Midbrain (tissue), 1 donor: ENCODE data around the gene CORT.

Experiments used
- DNase-seq: peaks from one replicate; lab custom pipeline; 2025; lab: John Stamatoyannopoulos, UW

Gene CORT

DNA sequence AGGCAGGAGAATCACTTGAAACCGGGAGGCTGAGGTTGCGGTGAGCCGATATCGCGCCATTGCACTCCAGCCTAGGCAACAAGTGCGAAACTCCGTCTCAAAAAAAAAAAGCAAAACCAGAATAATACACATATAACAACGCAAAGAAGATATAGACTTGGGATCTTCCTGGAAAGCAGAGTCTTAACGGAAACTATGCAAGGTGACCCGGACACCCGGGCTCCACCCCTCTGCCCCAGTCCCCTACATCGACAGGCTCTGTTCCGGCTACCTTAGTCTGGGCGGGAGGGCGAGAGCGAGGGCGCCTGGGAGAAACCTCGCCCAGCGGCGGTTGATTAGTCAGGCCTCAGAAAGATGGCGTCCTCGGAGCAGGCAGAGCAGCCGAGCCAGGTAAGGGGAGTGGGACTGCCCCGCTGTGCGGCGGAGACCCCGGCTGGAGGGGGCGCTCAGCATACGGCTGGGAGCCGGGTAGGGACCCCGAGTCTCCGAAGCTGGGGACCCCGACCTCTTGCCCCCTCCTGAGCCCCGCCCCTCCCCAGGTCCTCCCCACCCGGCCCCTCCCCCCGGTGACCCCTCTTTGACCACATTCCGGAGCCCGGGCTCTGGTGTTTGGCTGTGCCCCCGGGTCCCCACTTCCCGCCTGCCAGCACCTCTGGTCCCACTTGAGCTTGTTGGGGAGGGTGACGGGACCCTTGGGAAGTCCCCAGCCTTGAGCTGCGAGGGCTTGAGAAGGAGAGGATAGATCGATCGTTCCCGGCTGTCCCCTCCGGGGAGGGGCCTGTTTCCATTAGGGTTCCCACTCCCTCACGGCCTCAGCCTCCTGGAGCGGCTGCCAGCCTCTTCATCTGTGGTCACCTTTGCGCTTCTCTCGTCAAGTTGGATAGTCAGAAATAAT, 25.0 kb downstream of the CORT start, which contains the start of gene PEX14:
Gene PEX14 (plus strand): TSS at position 338 of the 895 bp plus-strand sequence. CDS start 17 bp downstream, at position 355.
- DNase-seq, result peak; percentile 86

DNA sequence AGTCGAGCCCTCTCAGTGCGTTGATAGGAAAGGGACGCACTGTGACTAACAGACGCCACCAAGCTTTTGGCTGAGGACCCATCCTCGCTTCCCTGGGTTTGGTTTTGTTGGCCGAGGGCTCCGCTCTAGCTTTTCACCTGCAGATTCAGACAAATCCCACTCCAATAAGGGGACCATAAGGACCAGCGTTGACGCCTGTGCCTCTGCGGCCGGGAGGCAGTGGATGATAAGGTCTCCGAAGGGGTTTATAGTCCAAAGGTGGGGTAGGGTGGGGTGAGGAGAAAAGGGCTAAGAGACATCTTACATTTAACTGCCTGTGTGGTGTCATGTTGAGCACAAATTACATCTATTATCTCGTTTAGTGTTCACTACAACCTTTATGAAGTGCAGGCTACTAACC, 25.7 kb downstream of the CORT start:
- DNase-seq, result no peak

DNA sequence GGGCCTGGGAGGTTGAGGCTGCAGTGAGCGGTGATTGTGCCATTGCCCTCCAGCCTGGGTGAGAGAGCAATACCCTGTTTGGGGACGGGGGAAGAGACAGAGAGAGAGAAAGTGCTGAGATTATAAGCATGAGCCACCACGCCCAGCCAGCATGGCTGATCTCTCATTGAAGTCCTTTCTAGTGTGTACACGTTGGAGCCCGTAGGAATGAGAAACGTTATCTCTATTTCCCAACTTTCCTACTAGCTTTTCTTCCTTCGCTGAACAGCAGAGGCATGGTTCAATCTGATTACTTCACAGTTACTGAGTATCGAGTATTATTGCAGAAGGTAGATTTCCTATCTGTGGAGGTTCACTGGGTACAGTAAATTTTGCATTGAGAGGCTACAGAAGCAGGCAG, 29.5 kb downstream of the CORT start:
- no peak for DNase-seq

DNA sequence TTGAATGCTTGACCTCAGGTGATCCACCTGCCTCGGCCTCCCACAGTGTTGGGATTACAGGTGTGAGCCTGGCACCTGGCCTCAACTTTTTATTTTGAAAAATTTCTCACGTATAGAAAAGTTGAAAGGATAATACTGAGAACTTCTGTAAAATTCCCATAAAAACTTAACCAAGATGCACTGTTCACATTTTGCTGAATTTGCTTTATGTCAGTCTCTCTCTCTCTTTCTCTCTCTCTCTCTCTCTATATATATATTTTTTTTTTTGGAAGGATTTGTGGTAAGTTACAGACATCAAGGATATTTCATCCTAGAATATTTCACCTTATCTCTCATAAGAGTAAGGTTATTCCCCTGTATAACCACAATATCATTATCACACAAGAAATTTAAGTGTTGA, 30.8 kb downstream of the CORT start:
- no peak for DNase-seq

DNA sequence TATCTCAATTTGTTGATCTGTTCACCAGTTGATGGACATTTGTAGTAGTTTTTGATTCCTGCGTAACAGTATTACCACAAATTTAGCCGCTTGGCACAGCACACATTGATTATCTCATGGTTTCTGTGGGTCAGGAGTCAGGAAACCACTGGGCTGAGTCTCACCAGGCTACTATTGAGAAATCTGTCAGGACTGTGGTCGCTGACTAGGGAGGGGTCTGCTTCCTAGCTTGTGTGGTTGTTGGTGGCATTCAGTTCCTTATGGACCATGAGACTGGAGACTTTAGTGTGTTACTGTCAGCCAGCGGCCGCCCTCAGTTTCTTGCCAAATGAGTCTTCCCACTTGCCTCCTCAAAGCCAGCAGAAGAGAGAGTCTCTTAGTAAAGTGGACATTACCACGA, 34.7 kb downstream of the CORT start:
- no peak for DNase-seq

DNA sequence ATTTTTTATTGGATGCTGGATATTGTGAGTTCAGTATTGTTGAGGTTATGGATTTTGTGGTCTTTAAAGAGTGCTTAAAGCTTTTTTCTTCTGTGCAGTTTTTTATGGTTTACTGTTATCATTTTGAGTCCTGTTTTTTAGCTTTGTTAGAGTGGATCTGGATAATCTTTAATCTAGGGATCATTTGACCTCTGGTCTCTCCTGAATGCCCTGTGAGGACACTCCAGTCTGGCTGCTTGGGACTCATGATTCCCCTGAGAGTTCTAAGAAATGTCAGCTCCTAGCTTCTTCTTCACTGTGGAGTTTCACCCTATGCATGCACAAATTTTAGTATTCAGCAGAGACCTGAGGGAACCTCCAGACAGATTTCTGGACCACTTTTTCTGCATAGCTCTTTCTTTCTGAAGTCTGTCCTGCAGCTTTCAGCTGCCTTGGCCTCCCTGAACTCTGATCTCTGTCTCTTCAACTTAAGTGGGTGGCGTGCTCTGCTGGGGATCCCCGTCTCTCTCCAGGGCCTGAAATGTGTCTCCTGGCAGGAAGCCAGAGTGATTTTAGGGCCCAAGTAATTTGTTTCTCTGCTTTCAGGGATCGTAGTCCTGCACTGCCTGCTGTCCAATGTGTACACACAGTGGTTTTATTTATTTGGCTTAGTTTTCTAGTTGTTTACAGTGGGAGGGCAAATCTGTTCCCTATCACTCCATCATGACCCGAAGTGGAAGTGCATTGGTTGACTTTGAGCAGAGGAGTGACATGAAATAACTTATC, 39.6 kb downstream of the CORT start:
- DNase-seq, result no peak

DNA sequence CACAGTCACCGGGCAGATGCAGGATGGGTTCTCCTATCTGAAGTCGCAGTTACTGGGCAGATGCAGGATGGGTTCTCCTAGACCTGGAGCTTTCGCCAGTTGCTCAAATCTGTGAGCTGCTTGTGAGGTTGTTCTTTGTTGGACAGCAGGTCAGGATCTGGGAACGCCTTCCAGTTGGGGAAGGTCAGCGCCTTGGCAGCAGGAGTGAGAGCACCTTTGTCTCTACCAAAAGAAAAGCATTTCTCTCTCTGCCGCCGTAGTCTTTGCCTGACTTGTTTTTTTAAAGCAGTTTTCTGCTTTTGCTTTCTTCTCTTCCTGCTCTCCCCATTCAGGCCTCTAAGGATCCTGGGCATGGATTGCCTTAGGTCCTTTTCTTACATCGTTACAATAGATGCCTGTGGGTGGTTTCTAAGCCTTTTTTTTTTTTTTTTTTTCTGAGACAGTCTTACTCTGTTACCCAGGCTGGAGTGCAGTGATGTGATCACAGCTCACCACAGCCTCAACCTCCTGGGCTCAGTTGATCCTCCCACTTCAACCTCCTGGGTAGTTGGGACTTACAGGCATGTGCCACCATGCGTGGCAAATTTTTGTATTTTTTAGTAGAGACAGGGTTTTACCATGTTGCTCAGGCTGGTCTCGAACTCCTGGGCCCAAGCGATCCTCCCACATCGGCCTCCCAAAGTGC, 40.6 kb downstream of the CORT start:
- DNase-seq, result peak; percentile 23

DNA sequence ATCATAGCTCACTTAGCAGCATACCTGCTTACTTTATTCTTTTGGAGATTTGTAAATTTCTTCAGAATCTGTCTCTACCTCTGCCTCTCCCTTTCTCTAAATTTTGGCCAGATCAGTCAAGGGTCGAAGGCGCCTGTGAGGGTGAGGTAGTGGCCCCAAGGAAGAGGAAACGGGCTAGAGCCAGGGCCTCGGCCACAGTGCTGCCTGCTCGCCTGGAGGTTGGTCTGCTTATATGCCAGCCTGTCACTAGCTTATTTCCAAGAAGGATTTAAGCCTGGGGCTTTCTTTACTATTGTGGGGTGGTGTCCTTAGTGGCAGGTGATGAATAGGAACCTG, 44.6 kb downstream of the CORT start:
- no peak for DNase-seq

DNA sequence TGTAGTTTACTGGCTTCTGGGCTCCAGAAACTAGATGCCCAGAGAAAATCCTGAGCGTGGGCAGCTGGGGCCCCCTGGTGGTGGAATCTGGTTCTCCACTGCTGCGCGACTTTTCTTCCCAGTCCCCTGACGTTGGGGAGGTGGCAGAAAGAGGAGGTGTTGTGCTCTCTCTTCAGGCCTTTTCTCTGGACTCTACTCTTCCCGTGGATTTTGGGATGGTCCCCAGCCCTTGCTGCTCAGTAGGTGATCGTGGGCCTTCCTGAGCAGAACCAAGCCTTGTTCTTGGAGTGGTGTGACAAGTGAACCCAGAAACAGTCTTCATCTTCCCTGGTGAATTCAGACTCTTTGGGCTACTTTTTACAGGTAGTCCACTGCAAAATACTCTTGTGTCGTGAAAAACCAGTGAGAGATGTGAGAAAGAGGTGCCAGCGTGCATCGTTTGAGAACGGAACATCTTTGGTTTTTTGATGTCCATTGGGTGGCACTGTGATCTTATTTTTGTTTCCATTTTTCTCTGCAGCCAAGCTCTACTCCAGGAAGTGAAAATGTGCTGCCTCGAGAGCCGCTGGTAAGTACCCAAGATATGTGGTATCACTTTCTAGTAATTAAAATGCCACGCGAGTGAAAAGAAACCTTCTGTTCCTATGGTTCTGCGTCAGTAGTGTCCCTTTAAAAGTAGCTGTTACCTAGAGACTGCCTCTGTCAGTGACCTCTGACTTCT, 45.1 kb downstream of the CORT start:
- DNase-seq, result peak; percentile 86

DNA sequence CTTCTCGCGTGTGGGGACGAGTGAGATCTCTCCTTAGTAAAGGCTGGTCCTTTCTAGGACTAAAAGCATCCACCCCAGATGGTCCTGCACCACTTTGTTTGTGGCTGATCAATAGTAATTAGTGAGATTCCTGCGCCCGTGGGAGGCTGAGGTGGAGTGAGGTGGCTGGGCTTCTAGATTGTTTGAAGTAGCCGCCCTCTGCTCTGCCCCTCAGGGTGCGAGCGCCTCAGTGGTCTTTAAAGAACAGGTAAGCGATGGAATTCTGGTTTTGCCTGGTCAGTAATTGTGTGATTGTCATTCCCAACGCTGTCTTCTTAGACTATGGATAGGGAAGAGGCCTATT, 45.6 kb downstream of the CORT start:
- DNase-seq, result no peak

DNA sequence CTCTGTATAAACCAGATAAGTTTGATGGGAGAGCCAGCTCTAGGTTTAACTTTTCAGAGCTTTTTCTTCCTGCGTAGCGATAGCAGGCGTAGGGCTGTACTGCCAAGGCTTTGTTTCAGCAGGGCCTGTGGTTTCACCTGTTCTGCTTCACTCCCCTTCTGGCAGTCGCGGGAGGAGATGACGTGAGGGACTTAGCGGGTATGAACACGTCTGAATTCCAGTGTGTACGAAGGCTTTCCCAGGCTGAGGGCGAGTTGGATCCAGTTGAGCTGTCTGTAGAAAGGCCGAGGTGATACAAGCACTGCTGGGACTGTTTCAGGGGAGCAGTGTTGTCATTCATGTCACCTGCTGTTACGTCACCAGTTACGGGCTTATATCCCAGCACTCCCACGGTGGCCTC, 46.1 kb downstream of the CORT start:
- no peak for DNase-seq

DNA sequence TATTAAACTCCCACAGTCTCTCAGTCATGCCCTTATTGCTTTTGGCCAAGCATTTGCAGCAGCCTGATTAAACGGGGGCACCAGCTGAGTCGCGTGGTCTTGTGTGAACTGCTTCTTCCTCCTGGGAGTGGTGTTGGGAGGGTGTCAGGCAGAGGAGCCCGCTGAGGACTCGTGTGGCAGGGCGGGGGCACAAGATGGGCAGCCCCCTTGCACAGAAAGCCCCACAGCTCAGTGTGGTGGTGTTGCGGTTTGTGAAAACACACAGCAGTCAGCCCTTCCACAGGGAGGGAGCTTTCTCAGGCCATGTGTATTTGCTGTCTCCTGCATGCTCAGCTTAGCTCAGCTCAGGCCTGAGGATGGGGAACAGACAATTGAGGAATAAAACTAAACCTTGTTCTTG, 47.3 kb downstream of the CORT start:
- no peak for DNase-seq

DNA sequence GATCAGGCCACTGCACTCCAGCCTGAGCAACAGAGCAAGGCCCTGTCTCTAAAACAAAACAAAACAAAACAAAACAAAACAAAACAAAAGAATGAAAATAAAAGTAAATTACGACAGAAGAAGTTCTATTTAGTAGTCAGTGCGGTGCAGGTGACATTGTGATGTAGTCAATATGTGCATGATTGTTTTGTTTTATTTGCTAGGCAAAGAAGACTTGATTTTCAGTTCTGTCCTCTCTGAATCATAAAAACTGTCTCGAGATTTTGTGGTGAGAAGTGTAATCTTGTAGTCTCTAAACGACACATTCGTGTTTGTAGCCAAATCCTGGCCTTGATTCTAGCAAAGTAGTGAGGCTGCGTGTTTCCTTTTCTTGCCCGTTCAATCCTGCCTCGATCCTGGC, 48.4 kb downstream of the CORT start:
- no peak for DNase-seq
